ENCODE measurements around the gene FOXN3.

DNA sequence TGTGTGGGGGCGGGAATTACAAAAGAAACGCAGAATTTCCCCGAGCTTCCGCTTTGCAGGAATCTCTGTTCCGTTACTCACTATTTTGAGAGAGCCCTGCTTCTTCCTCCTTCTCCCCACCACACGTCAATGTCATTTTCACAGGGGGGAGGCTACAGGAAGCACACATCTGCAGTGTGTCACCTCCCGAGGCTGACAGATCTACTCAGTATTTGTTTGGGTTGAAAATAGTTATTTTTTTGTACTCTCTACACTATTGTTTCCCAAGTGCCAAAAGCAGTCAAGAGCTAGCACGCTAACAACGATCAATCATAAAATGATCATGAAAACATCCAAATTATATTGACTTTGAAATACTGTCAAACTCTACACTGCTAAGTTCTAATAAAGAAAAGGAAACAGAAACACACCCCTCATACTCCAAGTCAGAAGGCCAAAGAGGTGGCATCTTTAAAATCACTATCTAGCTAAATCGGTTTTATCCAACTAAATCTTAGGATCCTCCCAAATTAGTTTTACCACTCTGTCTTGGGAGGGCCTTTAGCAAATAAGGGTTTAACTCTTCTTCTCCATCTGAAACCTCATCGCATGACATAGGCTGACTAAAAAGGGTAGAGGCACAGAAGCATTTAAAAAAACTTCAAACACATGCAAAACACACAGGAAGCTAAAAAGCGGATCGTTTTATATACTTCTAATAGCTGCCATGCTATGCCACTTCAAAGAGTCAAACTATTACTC lies 51.8 kb downstream of the FOXN3 start:
- TF ChIP-seq, protein P1, sequence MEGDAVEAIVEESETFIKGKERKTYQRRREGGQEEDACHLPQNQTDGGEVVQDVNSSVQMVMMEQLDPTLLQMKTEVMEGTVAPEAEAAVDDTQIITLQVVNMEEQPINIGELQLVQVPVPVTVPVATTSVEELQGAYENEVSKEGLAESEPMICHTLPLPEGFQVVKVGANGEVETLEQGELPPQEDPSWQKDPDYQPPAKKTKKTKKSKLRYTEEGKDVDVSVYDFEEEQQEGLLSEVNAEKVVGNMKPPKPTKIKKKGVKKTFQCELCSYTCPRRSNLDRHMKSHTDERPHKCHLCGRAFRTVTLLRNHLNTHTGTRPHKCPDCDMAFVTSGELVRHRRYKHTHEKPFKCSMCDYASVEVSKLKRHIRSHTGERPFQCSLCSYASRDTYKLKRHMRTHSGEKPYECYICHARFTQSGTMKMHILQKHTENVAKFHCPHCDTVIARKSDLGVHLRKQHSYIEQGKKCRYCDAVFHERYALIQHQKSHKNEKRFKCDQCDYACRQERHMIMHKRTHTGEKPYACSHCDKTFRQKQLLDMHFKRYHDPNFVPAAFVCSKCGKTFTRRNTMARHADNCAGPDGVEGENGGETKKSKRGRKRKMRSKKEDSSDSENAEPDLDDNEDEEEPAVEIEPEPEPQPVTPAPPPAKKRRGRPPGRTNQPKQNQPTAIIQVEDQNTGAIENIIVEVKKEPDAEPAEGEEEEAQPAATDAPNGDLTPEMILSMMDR (IDR thresholded peaks at IDR 0.05), result no peak
- TF ChIP-seq POLR2A (IDR thresholded peaks at IDR 0.05) (no peak), EP300 (IDR thresholded peaks at IDR 0.05) (no peak)

Measured in ovary (tissue), 3 donors.